H1 (cell line): ENCODE data around the gene MYO7B. TPM values are rescaled to one million over a fixed set of nuclear protein-coding genes. Genes with fewer than 3 reads are reported as not detected.

Experiments
- CTCF ChIA-PET: fragments of 300-600 bp; sonication (Branson Sonifier 250); formaldehyde crosslinking; loops from one replicate; lab custom pipeline; 2021; ENCODE audit not compliant: partially characterized antibody; lab: Charles Lee
- POLR2A ChIA-PET: fragments of 300-600 bp; sonication (Branson Sonifier 250); formaldehyde crosslinking; loops from one replicate; lab custom pipeline; 2021; ENCODE audit warnings: inconsistent platforms; ENCODE audit not compliant: partially characterized antibody; lab: Charles Lee
- DNase-seq, 2 experiments: peaks; one replicate each; pipeline versions ENCODE4 v3.0.0 to v3.0.0-alpha.2; 2010 to 2022; ENCODE audit warnings: low spot score in 2 of 2, low read depth in 1 of 2, mixed read lengths in 1 of 2
- FAIRE-seq: peaks from 2 replicates; lab custom pipeline; 2011; peaks lifted over from hg19 to GRCh38; lab: Jason Lieb, UNC
- H2AFZ ChIP-seq: 2 replicates; pipeline ENCODE4 v1.8.1; 2012; ENCODE audit warnings: low read length, inconsistent platforms
- H2AK5ac ChIP-seq: 2 replicates; pipeline ENCODE4 v1.6.1; 2013; ENCODE audit warnings: low read depth, low read length
- H2BK120ac ChIP-seq: replicated peaks from 2 replicates; pipeline ENCODE3; 2013; ENCODE audit warnings: low read depth, low read length, inconsistent platforms
- H2BK12ac ChIP-seq: 2 replicates; pipeline ENCODE4 v1.6.1; 2013; ENCODE audit warnings: low read depth, low read length
- H2BK15ac ChIP-seq: 2 replicates; pipeline ENCODE4 v1.6.1; 2013; ENCODE audit warnings: low read length
- H2BK20ac ChIP-seq: 2 replicates; pipeline ENCODE4 v1.6.1; 2013; ENCODE audit warnings: low read length
- H2BK5ac ChIP-seq: 2 replicates; pipeline ENCODE4 v1.6.1; 2013; ENCODE audit warnings: low read depth, low read length
- H3K14ac ChIP-seq: 2 replicates; pipeline ENCODE4 v1.6.1; 2013; ENCODE audit warnings: inconsistent platforms; ENCODE audit not compliant: insufficient read length
- H3K18ac ChIP-seq: 2 replicates; pipeline ENCODE4 v1.6.1; 2013; ENCODE audit warnings: low read length; ENCODE audit errors: extremely low read depth
- H3K23ac ChIP-seq: 2 replicates; pipeline ENCODE4 v1.6.1; 2013; ENCODE audit warnings: inconsistent platforms; ENCODE audit not compliant: insufficient read length
- H3K23me2 ChIP-seq: 2 replicates; pipeline ENCODE4 v1.6.1; 2013; ENCODE audit warnings: low read depth, low read length
- H3K27ac ChIP-seq: 2 replicates; pipeline ENCODE4 v1.6.1; 2011; ENCODE audit warnings: low read depth, low read length, inconsistent platforms
- H3K27me3 ChIP-seq, 4 experiments: replicated peaks in 1 of 4; 1 replicate in 1 of 4; 2 replicates in 3 of 4; pipeline versions ENCODE4 v1.6.1 to v1.8.1; 2011 to 2013; ENCODE audit warnings: low read length in 3 of 4, mild to moderate bottlenecking in 3 of 4, inconsistent platforms in 2 of 4, mixed read lengths in 2 of 4, moderate library complexity in 1 of 4; ENCODE audit not compliant: control insufficient read depth in 3 of 4, insufficient read depth in 3 of 4; ENCODE audit errors: extremely low read depth in 1 of 4
- H3K36me3 ChIP-seq, 4 experiments: 2 replicates each; pipeline versions ENCODE4 v1.6.1 to v1.8.1; 2011 to 2013; ENCODE audit warnings: mild to moderate bottlenecking in 4 of 4, low read length in 3 of 4, moderate library complexity in 2 of 4, control low read depth in 1 of 4, inconsistent platforms in 1 of 4; ENCODE audit not compliant: insufficient read depth in 4 of 4, control insufficient read depth in 2 of 4
- H3K4ac ChIP-seq: replicated peaks from 2 replicates; pipeline ENCODE3; 2013; ENCODE audit warnings: low read length, low read depth, mixed read lengths, inconsistent platforms; ENCODE audit not compliant: insufficient read length
- H3K4me1 ChIP-seq, 4 experiments: replicated peaks in 1 of 4; 1 replicate in 1 of 4; 2 replicates in 3 of 4; pipeline versions ENCODE4 v1.6.1 to v1.8.1; 2011 to 2013; ENCODE audit warnings: low read length in 3 of 4, inconsistent platforms in 2 of 4, mixed read lengths in 1 of 4; ENCODE audit not compliant: insufficient read depth in 4 of 4, control insufficient read depth in 3 of 4
- H3K4me2 ChIP-seq, 2 experiments: 2 replicates each; pipeline versions ENCODE4 v1.6.1 to v1.8.1; 2011 to 2013; ENCODE audit warnings: low read depth in 2 of 2, low read length in 2 of 2, control low read depth in 1 of 2, inconsistent platforms in 1 of 2, mild to moderate bottlenecking in 1 of 2; ENCODE audit not compliant: insufficient read depth in 1 of 2
- H3K4me3 ChIP-seq, 4 experiments: fragments of 200-600, 300-600 bp in 1 of 4; sonication (generic), shearing (Covaris generic), sonication (Bioruptor Twin) in 1 of 4; 2 replicates each; pipeline versions ENCODE4 v1.5.1 to v1.8.1; 2011 to 2016; ENCODE audit warnings: low read length in 4 of 4, low read depth in 3 of 4, control low read depth in 2 of 4, inconsistent platforms in 2 of 4, mild to moderate bottlenecking in 2 of 4, mixed read lengths in 1 of 4, moderate library complexity in 1 of 4; ENCODE audit not compliant: insufficient read depth in 2 of 4; ENCODE audit errors: extremely low read depth in 1 of 4
- H3K56ac ChIP-seq: replicated peaks from 2 replicates; pipeline ENCODE3; 2013; ENCODE audit warnings: low read depth, mild to moderate bottlenecking, mixed read lengths, low read length, inconsistent platforms; ENCODE audit not compliant: insufficient read length
- H3K79me1 ChIP-seq: 2 replicates; pipeline ENCODE4 v1.6.1; 2013; ENCODE audit warnings: low read depth, low read length, control low read depth
- H3K79me2 ChIP-seq, 2 experiments: 2 replicates each; pipeline versions ENCODE4 v1.6.1 to v1.8.1; 2012 to 2013; ENCODE audit warnings: low read length in 2 of 2, mild to moderate bottlenecking in 2 of 2, inconsistent platforms in 1 of 2; ENCODE audit not compliant: insufficient read depth in 2 of 2, control insufficient read depth in 1 of 2
- H3K9ac ChIP-seq, 4 experiments: replicated peaks in 1 of 4; 1 replicate in 1 of 4; 2 replicates in 3 of 4; pipeline versions ENCODE4 v1.6.1 to v1.8.1; 2011 to 2013; ENCODE audit warnings: low read depth in 3 of 4, low read length in 3 of 4, control low read depth in 2 of 4, mild to moderate bottlenecking in 2 of 4, moderate library complexity in 2 of 4, inconsistent platforms in 1 of 4; ENCODE audit errors: extremely low read depth in 1 of 4
- H3K9me3 ChIP-seq, 2 experiments: 2 replicates each; pipeline versions ENCODE4 v1.6.1 to v1.8.1; 2012 to 2013; ENCODE audit warnings: mild to moderate bottlenecking in 2 of 2, moderate library complexity in 2 of 2, control low read depth in 1 of 2, inconsistent platforms in 1 of 2, low read depth in 1 of 2, low read length in 1 of 2, mixed read lengths in 1 of 2; ENCODE audit not compliant: insufficient read depth in 2 of 2
- H4K20me1 ChIP-seq, 2 experiments: replicated peaks in 1 of 2; 2 replicates each; pipeline versions ENCODE3 to v1.8.1; 2011 to 2013; ENCODE audit warnings: inconsistent platforms in 2 of 2, low read length in 2 of 2, mild to moderate bottlenecking in 1 of 2; ENCODE audit not compliant: insufficient read depth in 2 of 2, control insufficient read depth in 1 of 2
- H4K5ac ChIP-seq: 2 replicates; pipeline ENCODE4 v1.6.1; 2013; ENCODE audit warnings: low read length, low read depth, mixed read lengths, inconsistent platforms; ENCODE audit not compliant: insufficient read length
- H4K8ac ChIP-seq: 2 replicates; pipeline ENCODE4 v1.8.0; 2013; ENCODE audit warnings: mild to moderate bottlenecking, moderate library complexity, low read length, inconsistent platforms; ENCODE audit not compliant: insufficient read depth; ENCODE audit errors: extremely low read depth
- H4K91ac ChIP-seq: replicated peaks from 2 replicates; pipeline ENCODE3; 2013; ENCODE audit warnings: low read length, mixed read lengths, inconsistent platforms; ENCODE audit not compliant: insufficient read length
- GTF2F1 ChIP-seq: IDR thresholded peaks from 2 replicates; pipeline ENCODE4 v1.6.1; 2012; ENCODE audit warnings: low read depth, low read length, improper control_type of control experiment, borderline replicate concordance
- SIRT6 ChIP-seq: IDR thresholded peaks from one replicate; pipeline ENCODE4 v1.7.1; 2012; ENCODE audit warnings: low read length, inconsistent platforms
- TCF12 ChIP-seq: IDR thresholded peaks from 2 replicates; pipeline ENCODE4 v1.6.1; 2011; ENCODE audit warnings: low read depth, mild to moderate bottlenecking, low read length
- TEAD4 ChIP-seq: IDR thresholded peaks from 2 replicates; pipeline ENCODE4 v1.6.1; 2012; ENCODE audit warnings: low read depth, low read length, inconsistent platforms, mixed read lengths
- ZNF274 ChIP-seq: IDR thresholded peaks from 2 replicates; pipeline ENCODE4 v1.7.0; 2012; ENCODE audit warnings: low read length, borderline replicate concordance; ENCODE audit errors: extremely low read depth
- WGBS, 2 experiments: shearing (Covaris generic) in 1 of 2; methylation state at CpG; one replicate each; pipeline versions ENCODE4 v1.1.6 to v1.1.7; 2013 to 2015; ENCODE audit warnings: low lambda C conversion rate in 2 of 2, mixed read lengths in 2 of 2, inconsistent platforms in 1 of 2, low coverage in 1 of 2, missing lambda C conversion rate in 1 of 2; ENCODE audit not compliant: insufficient replicate concordance in 2 of 2, insufficient coverage in 1 of 2, insufficient read length in 1 of 2; ENCODE audit errors: extremely low coverage in 1 of 2, missing lambda C conversion rate in 1 of 2; 5-methylcytosine and 5-hydroxymethylcytosine counted together
- polyA plus RNA-seq, 7 experiments: library from polyadenylated mRNA; depleted of rRNA in 3 of 7; stranded (reverse) in 5 of 7; unstranded in 2 of 7; fragments of >200 nt in 5 of 7; fragments of 200-250 nt in 2 of 7; gene quantifications; 1 replicate in 5 of 7; 2 replicates in 1 of 7; 4 replicates in 1 of 7; pipeline versions ENCODE4 v1.2.1 to v1.2.3, GENCODE V29; 2011 to 2013; ENCODE audit warnings: missing spikeins in 2 of 7, mixed read lengths in 2 of 7
- total RNA-seq: library from RNA; stranded (reverse); fragmentation: NEBNext Ultra II Directional; extraction: Animal tissue kit (Norgen Biotek cat#: 25700); gene quantifications from 2 replicates; pipeline ENCODE4 v1.2.1, GENCODE V29; 2021

MYO7B gene
- total and polyA plus RNA-seq, 2 of the 8 experiments (the other 6 are each of a cell fraction or from before 2014, with no cell fraction given) = not detected

DNA sequence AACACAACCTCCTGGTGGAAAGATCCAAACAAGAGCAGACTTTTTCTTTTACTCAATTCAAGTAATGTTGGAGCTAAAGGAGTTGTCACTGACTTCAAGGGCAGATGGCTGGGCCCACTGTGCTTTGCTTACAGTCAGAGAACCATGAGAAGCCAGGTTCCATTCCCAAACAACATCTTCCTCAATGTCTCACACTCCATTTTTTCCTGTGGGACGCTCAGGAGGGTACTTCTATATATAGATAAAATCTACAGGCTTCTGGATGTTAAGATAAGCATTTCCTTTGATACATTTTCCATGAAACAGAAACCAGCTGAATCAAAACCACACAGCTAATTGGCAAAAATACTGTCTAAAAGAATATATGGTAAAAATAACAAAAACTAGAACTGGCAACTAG lies 23.6 kb upstream of the MYO7B start:
- Histone ChIP-seq H3K9ac (no peak overlapping the region), H4K8ac (no peak overlapping the region), H3K4me1 (peaks cover 7 to 12% (median 8%) of the 10 kb centered on the region in 4 experiments; a peak in 6 of 7 replicates), H3K56ac (no peak overlapping the region), H2BK5ac (no peak overlapping the region), H3K18ac (no peak overlapping the region), H4K5ac (no peak overlapping the region), H3K27ac (no peak overlapping the region), H2BK12ac (no peak overlapping the region), H2BK20ac (no peak overlapping the region), H2AFZ (no peak overlapping the region), H3K79me2 (peaks cover 30 to 100% of the 10 kb centered on the region in 2 experiments), H3K14ac (no peak overlapping the region), H3K4ac (no peak overlapping the region), H3K4me3 (no peak overlapping the region), H3K27me3 (no peaks in the 10 kb centered on the region), H3K79me1 (peaks cover 4% of the 10 kb centered on the region; the same call in 1 of the 2 replicates), H4K20me1 (peaks cover 33 to 34% of the 10 kb centered on the region in 2 experiments), H2BK120ac (no peak overlapping the region), H2BK15ac (no peak overlapping the region), H3K23ac (no peak overlapping the region), H3K9me3 (no peaks in the 10 kb centered on the region), H2AK5ac (no peak overlapping the region), H3K23me2 (no peaks in the 10 kb centered on the region), H3K36me3 (peaks cover 0 to 8% (median 0%) of the 10 kb centered on the region in 4 experiments; a peak in 1 of 8 replicates), H4K91ac (no peak overlapping the region), H3K4me2 (no peak overlapping the region)
- CTCF ChIA-PET = interaction anchor here (1.4 kb wide), 1 partner anchor 55 kb away, joined by 3 read pairs; no protein-coding TSS in a partner anchor
- 93% methylated on average over 1 of the region's 1 CpG; no CpG with 5 or more reads in 1 of the 2 experiments for WGBS, 2 experiments
- TF ChIP-seq SIRT6 = no peak
- no peak for TF ChIP-seq GTF2F1
- no peak for TF ChIP-seq TEAD4
- TF ChIP-seq ZNF274 = no peak
- no peak for TF ChIP-seq TCF12
- no peak for DNase-seq
- POLR2A ChIA-PET = interaction anchor here (1.2 to 6.9 kb wide), 2 partner anchors 15 to 47 kb away, joined by 4 to 48 read pairs; partner anchors contain the start of gene IWS1
- no peak for FAIRE-seq
